Calu3 (cell line): ENCODE measurements around the gene CPM. TPM values are rescaled to one million over a fixed set of nuclear protein-coding genes. Genes with fewer than 3 reads are reported as not detected.
"Not testable (repeated sequence)": the region's sequence is repeated elsewhere in the genome, so short reads cannot be mapped to it uniquely, and the experiment has no call there.

Experiments used
- BruUV-seq: library from RNA; stranded (reverse); fragments of 400-500 nt; replicated peaks from 2 replicates; lab custom pipeline; 2021; lab: Mats Ljungman, UMichigan
- CTCF ChIA-PET: fragments of 300-600 bp; sonication (Branson Sonifier 250); formaldehyde crosslinking; loops from one replicate; lab custom pipeline; 2022; ENCODE audit warnings: antibody characterized with exemption; lab: Charles Lee
- DNase-seq: peaks from one replicate; pipeline ENCODE4 v3.0.0; 2022
- H3K27ac Mint-ChIP-seq: one replicate; pipeline ENCODE4 v1.8.0; 2022; ENCODE audit warnings: mixed read lengths; ENCODE audit not compliant: unreplicated experiment
- H3K27me3 Mint-ChIP-seq: one replicate; pipeline ENCODE4 v1.8.0; 2022; ENCODE audit warnings: mixed read lengths; ENCODE audit not compliant: unreplicated experiment
- H3K36me3 Mint-ChIP-seq: one replicate; pipeline ENCODE4 v1.8.0; 2022; ENCODE audit warnings: mild to moderate bottlenecking, moderate library complexity, mixed read lengths; ENCODE audit not compliant: insufficient read depth, unreplicated experiment
- H3K4me1 Mint-ChIP-seq: one replicate; pipeline ENCODE4 v1.8.0; 2022; ENCODE audit warnings: mild to moderate bottlenecking, low read depth, mixed read lengths; ENCODE audit not compliant: unreplicated experiment
- H3K4me3 Mint-ChIP-seq: one replicate; pipeline ENCODE4 v1.8.0; 2022; ENCODE audit warnings: mild to moderate bottlenecking, low read depth, moderate library complexity, mixed read lengths; ENCODE audit not compliant: unreplicated experiment
- H3K9me3 Mint-ChIP-seq: one replicate; pipeline ENCODE4 v1.8.0; 2022; ENCODE audit warnings: low read depth, mixed read lengths; ENCODE audit not compliant: unreplicated experiment
- intact Hi-C: fragments of 100-400 bp; cut with micrococcal nuclease; formaldehyde crosslinking; loops from one replicate; pipeline ENCODE4 v1.10.0; 2022; ENCODE audit not compliant: unreplicated experiment
- total RNA-seq: library from RNA; stranded (reverse); gene quantifications from 2 replicates; pipeline ENCODE4 v1.2.3, GENCODE V29; 2022
- TF ChIP-seq, protein P1 (sequence below): fragments of 200-600 bp; IDR thresholded peaks from one replicate; pipeline ENCODE4 v1.8.0; 2022; ENCODE audit warnings: antibody characterized with exemption; ENCODE audit not compliant: unreplicated experiment

The CPM gene
- total RNA-seq, 1 experiment from 2014 or later: 11.9 TPM

DNA sequence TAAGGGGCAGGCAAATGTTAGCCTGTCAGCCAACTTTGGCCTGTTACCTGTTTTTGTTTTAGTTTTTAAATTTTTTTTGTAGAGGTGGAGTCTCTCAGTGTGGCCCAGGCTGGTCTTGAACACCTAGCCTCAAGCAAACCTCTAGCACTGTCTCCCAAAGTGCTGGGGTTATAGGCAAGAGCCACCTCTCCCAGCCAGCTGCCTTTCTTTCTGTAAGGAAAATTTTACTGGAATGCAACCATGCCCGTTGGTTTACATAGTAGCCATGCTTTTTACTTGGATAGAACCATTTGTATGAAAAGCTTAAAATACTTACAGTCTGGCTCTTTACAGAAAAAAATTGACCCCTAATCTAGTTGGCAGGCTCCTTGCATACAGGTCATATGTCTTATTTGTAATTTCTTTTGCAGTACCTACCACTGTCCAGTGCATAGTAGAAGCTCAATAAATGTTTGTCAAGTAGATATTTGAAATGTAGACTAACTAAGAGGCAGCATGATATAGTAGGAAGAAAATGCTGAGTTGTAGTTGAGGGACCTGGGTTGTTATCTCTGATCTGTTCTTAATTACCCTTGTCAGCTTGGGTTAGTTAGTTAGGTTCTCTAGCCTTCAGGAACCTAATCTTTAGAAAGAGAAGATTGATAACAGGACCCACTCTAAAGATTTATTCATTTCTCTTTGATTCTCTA lies 120.3 kb downstream of the CPM start:
- Mint-ChIP-seq H3K27ac (no peak overlapping the region), H3K4me1 (peaks cover 7% of the 10 kb centered on the region), H3K9me3 (no peaks in the 10 kb centered on the region), H3K27me3 (no peaks in the 10 kb centered on the region), H3K4me3 (no peak overlapping the region), H3K36me3 (peaks cover 53% of the 10 kb centered on the region)
- DNase-seq: no peak
- BruUV-seq: no TSS peak
- intact Hi-C loops: no loop called here
- CTCF ChIA-PET: interaction anchor here (2.5 kb wide), 1 partner anchor 18 kb away, joined by 8 read pairs; no protein-coding TSS in a partner anchor
- TF ChIP-seq, protein P1, sequence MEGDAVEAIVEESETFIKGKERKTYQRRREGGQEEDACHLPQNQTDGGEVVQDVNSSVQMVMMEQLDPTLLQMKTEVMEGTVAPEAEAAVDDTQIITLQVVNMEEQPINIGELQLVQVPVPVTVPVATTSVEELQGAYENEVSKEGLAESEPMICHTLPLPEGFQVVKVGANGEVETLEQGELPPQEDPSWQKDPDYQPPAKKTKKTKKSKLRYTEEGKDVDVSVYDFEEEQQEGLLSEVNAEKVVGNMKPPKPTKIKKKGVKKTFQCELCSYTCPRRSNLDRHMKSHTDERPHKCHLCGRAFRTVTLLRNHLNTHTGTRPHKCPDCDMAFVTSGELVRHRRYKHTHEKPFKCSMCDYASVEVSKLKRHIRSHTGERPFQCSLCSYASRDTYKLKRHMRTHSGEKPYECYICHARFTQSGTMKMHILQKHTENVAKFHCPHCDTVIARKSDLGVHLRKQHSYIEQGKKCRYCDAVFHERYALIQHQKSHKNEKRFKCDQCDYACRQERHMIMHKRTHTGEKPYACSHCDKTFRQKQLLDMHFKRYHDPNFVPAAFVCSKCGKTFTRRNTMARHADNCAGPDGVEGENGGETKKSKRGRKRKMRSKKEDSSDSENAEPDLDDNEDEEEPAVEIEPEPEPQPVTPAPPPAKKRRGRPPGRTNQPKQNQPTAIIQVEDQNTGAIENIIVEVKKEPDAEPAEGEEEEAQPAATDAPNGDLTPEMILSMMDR: no peak

DNA sequence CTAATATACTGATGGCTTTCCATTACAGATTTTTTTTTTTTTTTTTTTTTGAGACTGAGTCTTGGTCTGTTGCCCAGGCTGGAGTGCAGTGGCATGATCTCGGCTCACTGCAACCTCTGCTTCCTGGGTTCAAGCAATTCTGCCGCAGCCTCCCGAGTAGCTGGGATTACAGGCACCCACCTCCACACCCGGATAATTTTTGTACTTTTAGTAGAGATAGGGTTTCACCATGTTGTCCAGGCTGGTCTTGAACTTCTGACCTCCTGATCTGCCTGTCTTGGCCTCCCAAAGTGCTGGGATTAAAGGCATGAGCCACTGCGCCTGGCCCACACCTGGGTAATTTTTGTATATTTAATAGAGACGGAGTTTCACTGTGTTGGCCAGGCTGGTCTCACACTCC lies 121.4 kb downstream of the CPM start:
- not testable (repeated sequence) for H3K27ac Mint-ChIP-seq

DNA sequence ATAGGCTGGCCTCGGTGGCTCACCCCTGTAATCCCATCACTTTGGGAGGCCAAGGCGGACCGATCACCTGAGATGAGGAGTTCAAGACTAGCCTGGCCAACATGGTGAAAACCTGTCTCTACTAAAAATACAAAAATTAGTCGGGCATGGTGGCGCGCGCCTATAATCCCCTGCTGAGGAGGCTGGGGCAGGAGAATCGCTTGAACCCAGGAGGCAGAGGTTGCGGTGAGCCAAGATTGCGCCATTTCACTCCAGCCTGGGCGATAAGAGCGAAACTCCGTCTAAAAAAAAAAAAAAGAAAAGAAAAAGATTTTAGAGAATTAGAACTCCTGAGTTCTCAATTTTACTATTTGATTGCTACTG lies 123.0 kb downstream of the CPM start:
- H3K27ac Mint-ChIP-seq, H3K4me3 Mint-ChIP-seq, intact Hi-C loops, H3K4me1 Mint-ChIP-seq, H3K9me3 Mint-ChIP-seq, BruUV-seq, H3K27me3 Mint-ChIP-seq, DNase-seq, CTCF ChIA-PET: not testable (repeated sequence)
- peaks cover 50% of the 10 kb centered on the region for H3K36me3 Mint-ChIP-seq

More for the DNA sequence above, 121.4 kb downstream of the CPM start:
- intact Hi-C loops, H3K9me3 Mint-ChIP-seq, DNase-seq, H3K4me3 Mint-ChIP-seq, H3K4me1 Mint-ChIP-seq, BruUV-seq, CTCF ChIA-PET, H3K27me3 Mint-ChIP-seq: not testable (repeated sequence)
- peaks cover 54% of the 10 kb centered on the region for H3K36me3 Mint-ChIP-seq

DNA sequence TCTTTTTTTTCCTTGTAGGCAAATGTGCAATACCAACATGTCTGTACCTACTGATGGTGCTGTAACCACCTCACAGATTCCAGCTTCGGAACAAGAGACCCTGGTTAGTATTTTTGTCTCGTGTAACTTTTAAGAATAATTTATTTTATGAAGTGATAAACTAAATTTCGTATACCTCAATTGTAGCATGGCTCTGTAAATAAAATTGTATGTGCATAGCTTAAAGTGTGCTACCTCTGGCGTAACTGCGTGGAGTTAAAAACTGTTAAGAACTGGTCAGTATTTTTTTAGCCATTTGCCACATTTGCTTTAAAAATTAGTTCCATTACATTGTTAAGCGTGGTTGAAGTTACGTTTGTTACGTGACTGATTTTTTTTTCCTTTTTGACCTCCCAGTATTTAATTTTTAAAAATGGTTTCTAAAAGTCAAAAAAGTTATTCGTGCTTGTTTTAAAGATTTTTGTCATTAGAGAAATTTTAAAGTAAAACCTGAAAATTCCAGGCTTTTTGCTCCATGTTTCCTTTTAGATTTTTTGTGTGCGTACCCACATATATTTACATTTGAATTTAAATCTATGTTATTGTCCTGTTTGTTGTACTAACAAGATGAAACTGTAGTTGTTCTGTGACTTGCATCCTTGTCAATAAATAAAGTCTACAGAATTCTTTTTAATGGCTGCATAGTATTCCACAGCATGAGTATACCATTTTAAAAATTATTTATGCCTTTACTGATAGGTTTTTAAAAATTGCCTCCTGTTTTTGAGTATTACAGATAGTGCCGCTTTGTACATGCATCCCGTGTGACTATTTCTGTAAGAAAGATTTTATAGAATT lies 123.6 kb downstream of the CPM start:
- intact Hi-C loops: loop anchor here (5.0 kb wide), 1 partner anchor 62 kb away; the partner anchor contains the start of gene SLC35E3

More for the DNA sequence above, 123.6 kb downstream of the CPM start:
- H3K27me3 Mint-ChIP-seq: no peaks in the 10 kb centered on the region
- no peaks in the 10 kb centered on the region for H3K4me1 Mint-ChIP-seq
- peak overlapping the region; percentile 97 for H3K4me3 Mint-ChIP-seq
- BruUV-seq: TSS peak; percentile 49
- peaks cover 47% of the 10 kb centered on the region for H3K36me3 Mint-ChIP-seq
- no peak for DNase-seq
- CTCF ChIA-PET: interaction anchor here (0.7 to 2.1 kb wide), 4 partner anchors 21 to 932 kb away, joined by 3 to 10 read pairs (median 6); partner anchors contain the start of gene SLC35E3
- no peaks in the 10 kb centered on the region for H3K9me3 Mint-ChIP-seq
- TF ChIP-seq, protein P1: no peak
- peak overlapping the region; percentile 90 for H3K27ac Mint-ChIP-seq
